ENCODE results near the gene GRHPR. TPM values are rescaled to one million over a fixed set of nuclear protein-coding genes. Genes with fewer than 3 reads are reported as not detected.

Gene GRHPR
- total RNA-seq, 1 donor from 2014 or later: 84.3 TPM

- Mint-ChIP-seq H3K4me1 (ENCODE audit: low read depth) (peaks cover 19% of the 10 kb centered on the region), H3K36me3 (ENCODE audit: low read depth) (peaks cover 18% of the 10 kb centered on the region), H3K27me3 (ENCODE audit: low read depth) (no peaks in the 10 kb centered on the region), H3K4me3 (ENCODE audit: unreplicated experiment) (no peak overlapping the region), H3K27ac (ENCODE audit: unreplicated experiment) (no peak overlapping the region), H3K9me3 (ENCODE audit: low read depth) (no peaks in the 10 kb centered on the region)
- no peak for DNase-seq (ENCODE audit: low spot score)
- TF ChIP-seq, protein P1, sequence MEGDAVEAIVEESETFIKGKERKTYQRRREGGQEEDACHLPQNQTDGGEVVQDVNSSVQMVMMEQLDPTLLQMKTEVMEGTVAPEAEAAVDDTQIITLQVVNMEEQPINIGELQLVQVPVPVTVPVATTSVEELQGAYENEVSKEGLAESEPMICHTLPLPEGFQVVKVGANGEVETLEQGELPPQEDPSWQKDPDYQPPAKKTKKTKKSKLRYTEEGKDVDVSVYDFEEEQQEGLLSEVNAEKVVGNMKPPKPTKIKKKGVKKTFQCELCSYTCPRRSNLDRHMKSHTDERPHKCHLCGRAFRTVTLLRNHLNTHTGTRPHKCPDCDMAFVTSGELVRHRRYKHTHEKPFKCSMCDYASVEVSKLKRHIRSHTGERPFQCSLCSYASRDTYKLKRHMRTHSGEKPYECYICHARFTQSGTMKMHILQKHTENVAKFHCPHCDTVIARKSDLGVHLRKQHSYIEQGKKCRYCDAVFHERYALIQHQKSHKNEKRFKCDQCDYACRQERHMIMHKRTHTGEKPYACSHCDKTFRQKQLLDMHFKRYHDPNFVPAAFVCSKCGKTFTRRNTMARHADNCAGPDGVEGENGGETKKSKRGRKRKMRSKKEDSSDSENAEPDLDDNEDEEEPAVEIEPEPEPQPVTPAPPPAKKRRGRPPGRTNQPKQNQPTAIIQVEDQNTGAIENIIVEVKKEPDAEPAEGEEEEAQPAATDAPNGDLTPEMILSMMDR (IDR thresholded peaks at IDR 0.05): no peak
Measured at GRCh38 chr9:37428345-37428744, 5.8 kb downstream of the GRHPR start.

DNA sequence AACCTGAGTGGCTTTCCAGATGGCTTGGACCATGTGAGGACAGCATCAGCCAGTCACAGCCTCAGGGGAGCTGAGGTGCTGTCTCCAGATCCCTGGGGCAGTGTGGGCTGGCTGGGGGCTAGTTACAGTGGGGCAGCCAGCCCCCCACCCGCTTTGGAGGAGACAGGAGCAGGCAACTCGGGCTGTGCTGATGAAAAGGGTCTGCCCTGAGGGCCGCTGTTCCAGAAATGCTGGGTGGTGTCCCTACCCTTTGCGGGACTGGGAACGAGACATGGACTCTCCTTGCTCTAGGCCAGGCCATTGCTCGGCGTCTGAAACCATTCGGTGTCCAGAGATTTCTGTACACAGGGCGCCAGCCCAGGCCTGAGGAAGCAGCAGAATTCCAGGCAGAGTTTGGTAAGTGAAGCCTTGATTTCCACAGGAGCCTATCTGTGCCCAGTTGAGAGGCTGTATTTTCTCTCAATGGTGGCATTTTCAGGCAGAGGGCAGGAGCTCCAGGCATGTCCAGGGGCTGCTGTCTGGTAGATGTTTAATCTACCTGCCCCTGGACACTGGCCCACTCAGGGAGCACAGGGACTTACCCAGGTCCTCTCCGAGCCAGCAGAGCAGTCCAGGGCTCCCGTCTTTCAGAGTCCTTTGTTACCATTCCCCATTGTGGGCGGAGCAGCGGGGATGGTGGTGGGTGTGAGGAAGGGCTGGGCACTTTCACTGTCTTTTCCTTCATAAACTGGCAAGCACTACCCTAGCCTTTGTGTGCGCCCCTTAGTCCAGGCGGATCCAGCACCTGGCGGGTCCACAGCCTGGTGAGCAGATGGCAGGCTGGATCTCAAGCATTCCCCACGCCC lies 7.2 kb downstream of the GRHPR start:
- H3K27me3 Mint-ChIP-seq (ENCODE audit: low read depth): no peaks in the 10 kb centered on the region
- no peak overlapping the region for H3K27ac Mint-ChIP-seq (ENCODE audit: unreplicated experiment)

DNA sequence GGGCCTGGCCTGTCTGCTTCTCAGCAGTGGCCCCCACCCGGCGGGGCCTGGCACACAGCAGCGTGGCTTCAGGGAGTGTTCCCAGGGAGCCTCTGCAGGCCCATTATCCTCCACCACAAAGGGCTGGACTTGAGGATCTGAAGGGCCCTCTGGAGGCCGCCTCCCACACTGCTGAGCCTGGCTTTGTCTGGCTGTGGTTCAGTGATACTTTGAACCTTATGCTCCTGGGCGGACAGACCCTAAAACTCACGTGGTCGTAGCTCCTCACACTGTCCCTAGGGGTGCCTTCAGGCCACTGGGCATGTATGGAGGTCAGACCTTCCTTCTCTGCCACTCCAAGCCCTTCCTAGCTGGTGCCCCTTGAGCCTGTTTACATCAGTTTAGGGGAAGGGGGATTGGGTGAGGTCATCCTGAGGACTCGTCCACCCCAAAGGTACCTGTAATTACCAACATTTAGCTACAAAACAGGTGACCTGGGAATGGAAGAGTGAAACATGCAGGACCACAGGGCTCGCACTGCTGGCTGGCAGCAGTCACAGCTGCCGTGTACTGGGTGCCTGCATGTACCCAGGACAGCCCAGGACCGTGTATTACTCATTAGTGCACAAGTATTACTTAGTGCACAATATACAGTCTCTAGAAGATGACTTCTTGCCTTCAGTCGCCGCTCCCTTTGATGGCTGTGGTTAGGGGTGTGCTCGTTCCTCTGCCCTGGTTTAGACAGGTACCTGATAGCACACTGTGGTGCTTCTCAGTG lies 8.5 kb downstream of the GRHPR start:
- Mint-ChIP-seq H3K9me3 (ENCODE audit: low read depth) (no peaks in the 10 kb centered on the region), H3K27me3 (ENCODE audit: low read depth) (no peaks in the 10 kb centered on the region), H3K4me1 (ENCODE audit: low read depth) (peaks cover 12% of the 10 kb centered on the region), H3K27ac (ENCODE audit: unreplicated experiment) (no peak overlapping the region), H3K36me3 (ENCODE audit: low read depth) (peaks cover 18% of the 10 kb centered on the region), H3K4me3 (ENCODE audit: unreplicated experiment) (no peak overlapping the region)
- no peak for DNase-seq (ENCODE audit: low spot score)
- TF ChIP-seq, protein P1 (IDR thresholded peaks at IDR 0.05): no peak

More for the DNA sequence above, 7.2 kb downstream of the GRHPR start:
- Mint-ChIP-seq H3K9me3 (ENCODE audit: low read depth) (no peaks in the 10 kb centered on the region), H3K4me1 (ENCODE audit: low read depth) (peaks cover 11% of the 10 kb centered on the region), H3K36me3 (ENCODE audit: low read depth) (peaks cover 18% of the 10 kb centered on the region), H3K4me3 (ENCODE audit: unreplicated experiment) (no peak overlapping the region)
- DNase-seq (ENCODE audit: low spot score): no peak
- TF ChIP-seq, protein P1 (IDR thresholded peaks at IDR 0.05): no peak

- peak overlapping the region; percentile 68 for H3K27ac Mint-ChIP-seq (ENCODE audit: unreplicated experiment)
- H3K27me3 Mint-ChIP-seq (ENCODE audit: low read depth): no peaks in the 10 kb centered on the region
- peaks cover 12% of the 10 kb centered on the region for H3K4me1 Mint-ChIP-seq (ENCODE audit: low read depth)
- H3K4me3 Mint-ChIP-seq (ENCODE audit: unreplicated experiment): no peak overlapping the region
- TF ChIP-seq, protein P1 (IDR thresholded peaks at IDR 0.05): no peak
- DNase-seq (ENCODE audit: low spot score): no peak
- peaks cover 13% of the 10 kb centered on the region for H3K36me3 Mint-ChIP-seq (ENCODE audit: low read depth)
- H3K9me3 Mint-ChIP-seq (ENCODE audit: low read depth): no peaks in the 10 kb centered on the region
Measured at GRCh38 chr9:37432020-37432419, 9.5 kb downstream of the GRHPR start.

GRCh38 chr9:37433867-37434371 lies 11.4 kb downstream of the GRHPR start:
- no peak overlapping the region for H3K27ac Mint-ChIP-seq (ENCODE audit: unreplicated experiment)
- peaks cover 15% of the 10 kb centered on the region for H3K36me3 Mint-ChIP-seq (ENCODE audit: low read depth)
- H3K4me1 Mint-ChIP-seq (ENCODE audit: low read depth): peaks cover 12% of the 10 kb centered on the region

More at GRCh38 chr9:37433867-37434371, 11.4 kb downstream of the GRHPR start:
- Mint-ChIP-seq H3K9me3 (ENCODE audit: low read depth) (no peaks in the 10 kb centered on the region), H3K27me3 (ENCODE audit: low read depth) (no peaks in the 10 kb centered on the region), H3K4me3 (ENCODE audit: unreplicated experiment) (no peak overlapping the region)
- TF ChIP-seq, protein P1 (IDR thresholded peaks at IDR 0.05): no peak
- DNase-seq (ENCODE audit: low spot score): no peak
